ES-I3 (cell line): Measurements from ENCODE around the gene UBE4B.
"Not testable (repeated sequence)": the region's sequence is repeated elsewhere in the genome, so short reads cannot be mapped to it uniquely, and the experiment has no call there.

Experiments
- H3K36me3 ChIP-seq: 2 replicates; pipeline ENCODE4 v1.6.1; 2013; ENCODE audit warnings: mild to moderate bottlenecking, low read length, control low read depth, moderate library complexity; ENCODE audit not compliant: insufficient read depth
- H3K4me1 ChIP-seq: 2 replicates; pipeline ENCODE4 v1.6.1; 2013; ENCODE audit warnings: mild to moderate bottlenecking, control low read depth, low read length; ENCODE audit not compliant: insufficient read depth
- H3K9ac ChIP-seq: 2 replicates; pipeline ENCODE4 v1.6.1; 2013; ENCODE audit warnings: low read depth, mild to moderate bottlenecking, low read length, moderate library complexity
- H3K9me3 ChIP-seq: 2 replicates; pipeline ENCODE4 v1.6.1; 2013; ENCODE audit warnings: mild to moderate bottlenecking, low read length, moderate library complexity; ENCODE audit not compliant: control insufficient read depth, insufficient read depth

Gene UBE4B

GRCh38 chr1:10020678-10021077, 12.1 kb upstream of the UBE4B start:
- not testable (repeated sequence) for H3K36me3 ChIP-seq, H3K9ac ChIP-seq, H3K4me1 ChIP-seq, H3K9me3 ChIP-seq

GRCh38 chr1:10021992-10022391, 10.8 kb upstream of the UBE4B start:
- H3K4me1 ChIP-seq, H3K9ac ChIP-seq, H3K36me3 ChIP-seq, H3K9me3 ChIP-seq: not testable (repeated sequence)

DNA sequence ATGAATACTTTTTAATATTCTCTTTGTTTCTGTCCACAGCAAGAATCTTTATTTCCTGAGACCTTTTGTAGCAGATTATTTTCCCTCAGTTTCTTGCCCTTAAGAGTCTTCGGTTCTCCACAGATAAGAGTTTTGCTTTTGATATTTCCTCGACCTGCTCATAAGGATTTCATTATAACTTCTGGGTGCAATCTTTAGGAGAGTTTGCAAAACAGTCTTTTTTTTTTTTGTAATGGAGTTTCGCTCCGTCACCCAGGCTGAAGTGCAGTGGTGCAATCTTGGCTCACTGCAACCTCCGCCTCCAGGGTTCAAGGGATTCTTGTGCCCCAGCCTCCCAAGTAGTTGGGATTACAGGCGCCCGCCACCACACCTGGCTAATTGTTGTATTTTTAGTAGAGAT, 10.1 kb upstream of the UBE4B start:
- no peaks in the 10 kb centered on the region for H3K36me3 ChIP-seq
- H3K9me3 ChIP-seq = no peaks in the 10 kb centered on the region
- H3K4me1 ChIP-seq = no peaks in the 10 kb centered on the region
- no peak overlapping the region for H3K9ac ChIP-seq

DNA sequence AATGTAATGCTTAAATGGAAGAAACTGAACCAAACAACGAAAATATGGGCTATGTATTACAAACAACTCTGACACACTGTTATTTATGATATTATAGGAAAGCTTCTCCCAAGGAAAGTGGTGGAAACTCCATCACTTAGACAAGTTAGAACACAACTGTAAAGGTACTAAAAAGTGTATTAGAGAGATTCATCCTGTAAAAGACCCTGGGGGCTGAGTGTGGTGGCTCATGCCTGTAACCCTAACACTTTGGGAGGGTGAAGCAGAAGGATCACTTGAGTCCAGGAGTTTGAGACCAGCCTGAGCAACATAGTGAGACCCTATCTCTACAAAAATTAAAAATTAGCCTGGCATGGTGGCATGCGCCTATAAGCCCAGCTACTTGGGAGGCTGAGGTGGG, 7.4 kb upstream of the UBE4B start:
- H3K36me3 ChIP-seq = no peaks in the 10 kb centered on the region
- H3K9me3 ChIP-seq = no peaks in the 10 kb centered on the region
- no peaks in the 10 kb centered on the region for H3K4me1 ChIP-seq
- H3K9ac ChIP-seq = no peak overlapping the region

- H3K4me1 ChIP-seq = no peaks in the 10 kb centered on the region
- no peaks in the 10 kb centered on the region for H3K9me3 ChIP-seq
- no peak overlapping the region for H3K9ac ChIP-seq
- H3K36me3 ChIP-seq = no peaks in the 10 kb centered on the region
Measured at GRCh38 chr1:10027027-10027426, 5.7 kb upstream of the UBE4B start.

GRCh38 chr1:10028956-10029500, 3.7 kb upstream of the UBE4B start:
- H3K36me3 ChIP-seq, H3K9me3 ChIP-seq: not testable (repeated sequence)

DNA sequence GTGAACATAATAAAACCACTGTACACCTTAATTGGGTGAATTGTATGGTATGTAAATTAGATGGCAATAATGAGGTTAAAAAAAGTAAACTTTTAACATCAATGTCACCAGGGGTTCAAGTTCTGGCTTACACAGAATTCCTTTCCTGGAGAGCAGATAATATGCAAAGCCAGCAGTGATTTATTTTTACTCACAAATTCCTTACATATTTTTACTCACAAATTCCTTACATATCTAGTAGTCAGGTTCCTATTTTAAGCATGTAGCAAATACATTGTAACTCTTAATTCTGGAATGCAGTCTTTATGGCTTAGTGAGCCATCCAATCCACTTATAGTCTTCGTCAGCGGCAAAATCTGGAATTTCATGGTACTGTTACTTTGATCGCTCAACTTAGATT, 1.3 kb upstream of the UBE4B start:
- H3K4me1 ChIP-seq = no peaks in the 10 kb centered on the region
- H3K36me3 ChIP-seq = no peaks in the 10 kb centered on the region
- no peaks in the 10 kb centered on the region for H3K9me3 ChIP-seq
- H3K9ac ChIP-seq = no peak overlapping the region

More at GRCh38 chr1:10028956-10029500, 3.7 kb upstream of the UBE4B start:
- H3K4me1 ChIP-seq, H3K9ac ChIP-seq: not testable (repeated sequence)

- no peaks in the 10 kb centered on the region for H3K36me3 ChIP-seq
- no peaks in the 10 kb centered on the region for H3K4me1 ChIP-seq
- H3K9ac ChIP-seq = peak overlapping the region; percentile 88
- no peaks in the 10 kb centered on the region for H3K9me3 ChIP-seq
Measured at GRCh38 chr1:10033359-10033845, 644 bp downstream of the UBE4B start.

DNA sequence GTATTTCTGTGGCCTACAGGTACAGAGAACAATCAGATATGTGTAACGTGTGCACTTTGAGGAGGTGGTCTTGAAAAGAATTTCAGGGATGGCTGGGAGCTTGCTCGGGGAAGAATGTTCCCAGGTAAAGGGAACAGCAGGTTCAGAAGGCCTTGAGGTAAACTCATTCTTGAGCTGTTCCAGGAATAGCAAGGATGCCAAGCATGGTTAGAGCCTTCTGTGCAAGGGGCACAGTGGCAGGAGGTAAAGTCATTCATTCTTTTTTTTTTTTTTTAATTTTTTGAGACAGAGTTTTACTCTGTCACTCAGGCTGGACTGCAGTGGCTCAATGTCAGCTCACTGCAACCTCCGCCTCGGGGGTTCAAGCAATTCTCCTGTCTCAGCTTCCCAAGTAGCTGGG, 10.0 kb downstream of the UBE4B start:
- H3K4me1 ChIP-seq = peaks cover 18% of the 10 kb centered on the region
- no peaks in the 10 kb centered on the region for H3K36me3 ChIP-seq
- no peaks in the 10 kb centered on the region for H3K9me3 ChIP-seq
- no peak overlapping the region for H3K9ac ChIP-seq

- Histone ChIP-seq H3K9ac (no peak overlapping the region), H3K9me3 (no peaks in the 10 kb centered on the region), H3K4me1 (peaks cover 18% of the 10 kb centered on the region), H3K36me3 (no peaks in the 10 kb centered on the region)
Measured at GRCh38 chr1:10045480-10046355, 13.0 kb downstream of the UBE4B start.

DNA sequence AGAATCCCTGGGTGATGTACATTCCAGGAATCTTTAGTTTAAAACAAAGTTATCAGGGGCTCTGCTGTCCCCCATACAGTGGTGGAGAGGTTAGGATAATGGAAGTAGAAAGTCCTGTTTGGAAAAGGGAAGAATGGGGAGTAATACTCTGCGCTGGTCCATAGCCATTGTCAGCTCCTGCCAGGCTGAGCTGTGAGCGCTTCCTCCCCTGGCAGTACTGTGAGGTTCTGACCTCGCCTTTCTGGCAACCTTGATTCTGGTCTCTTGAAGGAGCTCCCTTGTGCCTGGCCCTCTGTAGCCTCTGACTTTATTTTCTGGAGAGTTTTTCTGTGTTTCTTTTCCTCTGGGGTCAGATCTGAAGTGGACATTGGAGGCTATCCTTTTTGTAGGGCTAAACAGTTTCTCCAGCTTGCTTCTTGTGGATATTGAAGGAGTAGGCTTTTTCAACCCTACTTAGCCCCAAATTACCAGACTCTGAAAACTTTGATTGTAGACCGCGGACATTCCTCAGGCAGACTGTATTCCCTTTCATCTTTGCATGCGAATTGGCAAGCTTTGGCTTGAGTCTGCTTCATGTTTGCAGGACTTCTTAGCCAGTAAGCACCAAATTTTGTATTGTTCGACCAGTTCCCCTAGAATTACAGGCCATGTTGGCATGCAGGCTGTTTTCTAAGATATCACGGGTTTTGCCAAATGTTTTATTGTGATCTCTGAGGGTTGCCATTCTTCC, 13.8 kb downstream of the UBE4B start:
- peaks cover 18% of the 10 kb centered on the region for H3K4me1 ChIP-seq
- no peak overlapping the region for H3K9ac ChIP-seq
- no peaks in the 10 kb centered on the region for H3K36me3 ChIP-seq

DNA sequence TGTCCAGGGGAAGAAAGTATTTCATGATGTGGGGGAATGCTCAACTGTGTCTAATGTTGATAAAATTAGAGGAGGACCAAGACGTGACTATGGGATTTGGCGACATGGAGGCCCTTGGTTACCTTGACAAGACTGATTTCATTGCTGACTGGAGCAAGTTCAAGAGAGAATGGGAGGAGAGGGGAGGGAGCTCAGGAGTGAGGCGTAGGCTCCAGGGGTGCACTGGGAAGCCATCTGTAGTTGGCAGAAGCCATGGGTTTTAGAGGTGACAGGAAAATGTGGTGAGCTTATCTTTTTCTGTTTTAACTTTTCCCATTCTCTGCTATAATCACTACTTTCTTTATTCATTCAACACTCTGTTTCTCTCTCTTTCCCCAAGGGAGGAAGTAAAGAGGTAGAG, 15.8 kb downstream of the UBE4B start:
- H3K9me3 ChIP-seq = no peaks in the 10 kb centered on the region
- H3K36me3 ChIP-seq = no peaks in the 10 kb centered on the region
- no peak overlapping the region for H3K9ac ChIP-seq
- peaks cover 18% of the 10 kb centered on the region for H3K4me1 ChIP-seq

More for the DNA sequence above, 13.8 kb downstream of the UBE4B start:
- H3K9me3 ChIP-seq = no peaks in the 10 kb centered on the region

- Histone ChIP-seq H3K4me1 (peaks cover 15% of the 10 kb centered on the region), H3K9me3 (no peaks in the 10 kb centered on the region), H3K36me3 (no peaks in the 10 kb centered on the region), H3K9ac (no peak overlapping the region)
Measured at GRCh38 chr1:10050611-10051010, 17.9 kb downstream of the UBE4B start.

DNA sequence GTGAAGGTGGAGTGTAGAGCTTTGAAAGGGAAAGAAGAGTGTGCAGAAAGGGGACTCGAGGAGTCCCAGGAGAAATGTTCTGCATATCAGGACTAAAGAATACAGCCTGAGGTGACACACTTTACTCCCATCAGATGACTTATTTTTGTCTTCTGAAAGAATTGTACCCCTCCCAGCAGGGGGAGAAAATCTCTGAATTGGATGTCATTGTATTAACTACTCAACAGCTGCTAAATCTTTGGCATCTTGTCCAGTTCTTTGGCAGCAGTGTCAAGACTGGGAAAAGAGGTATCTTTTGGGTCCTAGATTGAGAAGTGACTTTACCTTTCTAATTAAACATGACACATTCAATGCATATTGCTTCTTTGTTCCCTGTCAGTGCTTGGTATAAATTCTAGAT, 18.9 kb downstream of the UBE4B start:
- H3K4me1 ChIP-seq = peaks cover 8% of the 10 kb centered on the region
- no peak overlapping the region for H3K9ac ChIP-seq
- H3K9me3 ChIP-seq = no peaks in the 10 kb centered on the region
- no peaks in the 10 kb centered on the region for H3K36me3 ChIP-seq

DNA sequence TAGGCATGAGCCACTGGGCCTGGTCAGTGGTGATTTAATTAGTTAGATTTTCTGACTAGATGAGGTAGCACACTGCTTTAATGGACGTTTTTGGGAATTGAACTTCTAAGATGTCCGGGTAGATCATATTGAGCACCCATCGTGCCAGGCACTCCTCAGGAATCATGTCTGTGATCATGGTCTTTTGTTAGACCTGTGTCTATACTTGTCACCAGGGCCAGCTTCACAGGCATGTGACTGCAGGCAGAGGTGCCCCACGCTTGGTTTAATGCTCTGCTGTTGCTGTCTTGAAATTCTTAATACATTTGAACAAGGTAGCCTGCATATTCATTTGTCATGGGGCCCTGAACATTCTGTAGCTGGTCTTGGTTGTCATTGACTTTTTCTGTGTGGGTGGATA, 19.6 kb downstream of the UBE4B start:
- Histone ChIP-seq H3K4me1 (peaks cover 3% of the 10 kb centered on the region; the same call in 1 of the 2 replicates), H3K9ac (no peak overlapping the region), H3K36me3 (no peaks in the 10 kb centered on the region), H3K9me3 (no peaks in the 10 kb centered on the region)
